T follicular helper cell (primary cell): Measurements from ENCODE around the gene ANKRD13A.
"Not testable (repeated sequence)": the region's sequence is repeated elsewhere in the genome, so short reads cannot be mapped to it uniquely, and the experiment has no call there.

Source experiments
- DNase-seq: peaks from one replicate; pipeline ENCODE4 v3.0.0-alpha.2; 2020; ENCODE audit warnings: low read depth

Gene ANKRD13A

DNA sequence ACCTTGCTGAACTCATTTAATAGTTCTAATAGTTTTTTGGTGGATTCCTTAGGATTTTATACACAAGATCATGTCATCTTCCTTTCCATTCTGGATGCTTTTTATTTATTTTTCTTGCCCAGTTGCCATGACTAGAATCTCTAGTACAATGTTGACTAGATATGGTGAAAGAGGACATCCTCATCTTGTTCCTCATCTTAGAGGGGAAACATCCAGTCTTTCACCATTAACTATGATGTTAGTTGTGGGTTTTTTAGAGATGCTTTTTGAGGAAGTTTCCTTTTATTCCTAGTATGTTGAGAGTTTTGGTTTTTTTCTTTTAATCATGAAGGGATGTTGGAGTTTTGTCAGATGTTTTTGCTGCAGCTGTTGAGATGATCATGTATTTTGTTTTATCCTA is 8.7 kb downstream of the ANKRD13A start:
- DNase-seq = no peak

DNA sequence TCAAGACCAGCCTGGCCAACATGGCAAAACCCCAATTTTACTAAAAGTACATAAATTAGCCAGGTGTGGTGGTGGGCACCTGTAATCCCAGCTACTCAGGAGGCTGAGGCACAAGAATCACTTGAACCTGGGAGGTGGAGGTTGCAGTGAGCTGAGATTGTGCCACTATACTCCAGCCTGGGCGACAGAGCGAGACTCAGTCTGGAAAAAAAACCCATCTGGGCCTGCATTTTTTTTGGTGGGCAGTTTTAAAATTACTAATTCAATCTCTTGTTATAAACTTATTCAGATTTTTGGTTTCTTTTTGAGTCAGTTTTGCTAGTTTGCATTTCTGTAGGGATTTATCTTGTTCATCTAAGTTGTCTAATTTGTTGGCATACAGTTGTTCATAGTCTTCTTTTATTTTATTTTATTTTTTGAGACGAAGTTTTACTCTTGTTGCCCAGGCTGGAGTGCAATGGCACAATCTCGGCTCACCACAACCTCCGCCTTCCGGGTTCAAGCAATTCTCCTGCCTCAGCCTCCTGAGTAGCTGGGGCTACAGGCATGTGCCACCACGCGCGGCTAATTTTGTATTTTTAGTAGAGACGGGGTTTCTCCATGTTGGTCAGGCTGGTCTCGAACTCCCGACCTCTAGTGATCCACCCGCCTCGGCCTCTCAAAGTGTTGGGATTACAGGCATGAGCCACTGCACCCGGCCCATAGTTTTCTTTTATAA is 9.6 kb downstream of the ANKRD13A start:
- DNase-seq = not testable (repeated sequence)

DNA sequence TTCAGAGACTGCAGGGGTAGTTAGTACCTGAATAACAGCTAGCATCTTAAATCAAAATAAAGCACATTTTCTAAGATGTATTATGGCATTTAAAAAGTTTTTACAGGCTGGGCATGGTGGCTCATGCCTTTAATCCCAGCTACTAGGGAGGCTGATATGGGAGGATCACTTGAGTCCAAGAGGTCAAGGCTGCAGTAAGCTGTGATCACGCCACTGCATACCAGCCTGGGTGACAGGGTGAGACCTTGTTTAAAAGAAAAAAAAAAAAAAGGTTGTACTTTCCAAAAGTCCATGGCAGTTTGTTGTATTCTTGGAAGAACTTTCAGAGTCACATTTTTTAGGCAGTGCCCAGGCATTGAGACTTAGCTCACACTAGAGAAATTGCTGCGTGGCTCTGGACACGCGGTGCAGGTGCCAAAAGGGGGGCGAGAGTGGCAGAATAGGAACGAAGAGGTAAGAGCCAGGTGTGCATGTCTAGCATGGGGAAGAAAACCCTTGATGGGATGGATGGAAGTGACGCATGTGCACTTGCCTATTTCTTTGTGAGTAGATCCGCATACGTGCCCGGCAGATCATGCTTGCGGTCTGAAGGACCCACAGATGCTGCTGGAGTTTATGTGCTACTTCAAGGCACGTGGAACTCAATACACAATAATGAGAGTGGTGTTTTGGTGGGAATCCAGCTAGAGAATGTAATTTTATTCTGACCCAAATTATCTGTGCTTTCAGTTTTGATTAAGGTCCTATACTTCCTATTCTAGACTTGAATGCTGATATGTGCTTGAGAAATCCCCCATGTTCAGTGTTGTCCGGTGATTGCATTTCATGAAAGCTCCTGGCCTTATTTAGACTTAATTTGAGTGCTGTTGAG is 11.9 kb downstream of the ANKRD13A start:
- DNase-seq = no peak

DNA sequence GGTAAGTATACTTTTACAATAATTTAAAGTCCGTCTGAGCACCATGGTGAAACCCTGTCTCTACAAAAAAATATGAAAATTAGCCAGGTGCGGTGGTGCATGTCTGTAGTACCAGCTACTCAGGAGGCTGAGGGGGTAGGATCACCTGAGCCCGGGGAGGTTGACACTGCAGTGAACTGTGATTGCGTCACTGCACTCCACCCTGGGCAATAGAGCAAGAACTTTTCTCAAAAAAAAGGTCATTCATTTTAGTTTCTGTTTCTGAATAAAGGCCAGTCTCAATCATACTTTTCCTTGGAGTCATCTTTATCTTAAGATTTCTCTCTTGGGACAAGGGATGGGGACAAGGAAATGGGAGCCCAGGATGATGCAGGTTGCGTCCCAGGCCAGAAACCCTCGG is 12.9 kb downstream of the ANKRD13A start:
- DNase-seq = no peak

DNA sequence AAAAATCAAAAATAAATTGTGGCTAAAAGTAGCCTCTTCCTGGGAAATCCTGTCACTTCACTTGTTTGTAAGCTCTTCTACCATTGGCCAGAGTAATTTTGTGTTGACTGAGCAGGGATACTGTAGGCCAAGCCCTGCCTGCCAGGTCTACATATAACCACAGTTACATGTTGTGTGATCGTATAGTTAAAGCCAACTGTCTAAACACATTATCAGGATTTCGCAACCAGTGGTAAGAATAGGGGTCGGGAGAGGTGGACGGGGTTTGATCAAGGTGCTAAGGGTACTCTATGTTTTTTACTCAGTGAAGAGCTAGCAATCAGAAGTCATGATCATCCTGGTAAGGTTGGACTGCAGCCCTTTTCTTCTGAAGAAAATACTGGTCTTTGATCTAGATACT is 13.4 kb downstream of the ANKRD13A start:
- DNase-seq = no peak

DNA sequence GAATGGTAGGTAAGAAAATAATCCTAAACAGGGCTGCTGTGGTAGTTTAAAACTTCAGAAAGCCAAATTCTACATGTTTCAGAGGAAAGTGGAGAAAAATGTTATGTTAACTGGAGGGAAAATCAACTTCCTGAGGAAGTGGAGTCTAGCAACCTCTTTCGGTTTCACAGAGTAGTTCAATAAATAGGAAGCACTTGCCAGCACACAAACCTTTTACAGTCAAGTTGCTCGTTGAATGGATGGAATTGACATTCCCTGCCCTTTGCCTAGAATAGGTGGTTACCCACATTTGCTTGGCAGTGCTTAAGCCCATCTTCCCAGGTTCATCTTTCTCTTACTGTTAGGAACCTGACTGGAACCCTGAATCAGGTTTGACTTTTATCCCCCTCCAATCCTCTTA is 15.9 kb downstream of the ANKRD13A start:
- no peak for DNase-seq

DNA sequence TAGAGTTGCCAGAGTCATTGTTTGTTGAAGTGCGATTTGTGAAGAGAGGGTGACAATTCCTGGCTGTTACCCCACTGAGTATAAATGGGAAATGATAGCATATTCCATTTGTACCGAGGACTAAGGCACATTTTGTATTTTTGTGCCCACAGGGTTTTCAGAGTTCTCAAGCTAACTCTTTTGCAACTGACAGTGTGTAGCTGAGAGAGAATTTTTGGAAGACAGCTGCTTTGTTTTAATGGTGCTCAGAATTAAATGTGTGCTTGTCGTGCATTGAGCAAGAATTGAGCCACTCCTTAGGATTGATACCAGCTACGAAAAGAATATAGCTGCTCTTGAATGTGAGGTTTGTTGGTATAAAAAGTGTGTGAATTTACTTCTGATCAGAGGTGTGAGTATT is 21.7 kb downstream of the ANKRD13A start:
- no peak for DNase-seq

DNA sequence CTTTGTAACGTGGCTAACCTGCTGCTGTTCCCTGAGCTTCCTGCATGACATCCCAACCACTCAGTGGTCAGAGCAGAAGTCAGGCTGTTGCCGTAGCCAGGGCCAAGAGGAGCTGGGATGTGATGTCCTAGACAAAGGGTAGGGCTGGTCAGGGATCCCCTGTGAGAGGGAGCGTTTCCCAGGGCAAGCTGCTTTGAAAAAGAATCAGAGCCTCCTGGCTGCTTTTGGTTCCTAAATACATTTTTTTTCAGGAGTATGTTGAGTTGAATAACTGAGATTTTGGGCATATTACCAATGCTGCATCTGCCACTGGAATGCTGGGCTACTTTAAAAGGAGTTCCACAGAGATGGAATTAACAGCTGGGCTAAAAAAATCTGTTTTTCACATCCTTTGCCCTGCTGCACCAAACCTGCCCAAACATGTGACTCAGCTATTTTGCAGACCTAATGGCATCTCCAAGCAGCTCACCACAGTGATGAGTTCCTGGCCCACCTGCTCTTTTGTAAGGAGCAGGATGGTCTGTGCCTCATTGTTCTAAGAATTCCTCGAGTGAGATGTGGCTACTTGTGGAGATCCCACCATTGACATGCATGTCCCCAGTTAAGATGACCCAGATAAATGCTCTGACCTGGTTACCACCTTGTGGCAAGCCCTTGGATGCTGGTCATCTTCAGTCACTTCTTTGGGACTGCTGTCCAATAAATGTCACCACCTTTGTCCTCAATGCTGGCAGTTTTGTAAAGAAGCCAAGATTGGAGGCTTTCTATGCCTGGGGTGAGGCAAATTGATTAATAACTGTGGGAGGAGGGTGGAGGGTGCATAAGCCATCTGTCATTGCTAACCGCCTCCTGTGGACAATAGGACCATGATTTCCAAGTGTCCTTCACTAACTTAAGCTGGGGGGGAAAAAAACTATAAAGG is 24.1 kb downstream of the ANKRD13A start:
- no peak for DNase-seq

DNA sequence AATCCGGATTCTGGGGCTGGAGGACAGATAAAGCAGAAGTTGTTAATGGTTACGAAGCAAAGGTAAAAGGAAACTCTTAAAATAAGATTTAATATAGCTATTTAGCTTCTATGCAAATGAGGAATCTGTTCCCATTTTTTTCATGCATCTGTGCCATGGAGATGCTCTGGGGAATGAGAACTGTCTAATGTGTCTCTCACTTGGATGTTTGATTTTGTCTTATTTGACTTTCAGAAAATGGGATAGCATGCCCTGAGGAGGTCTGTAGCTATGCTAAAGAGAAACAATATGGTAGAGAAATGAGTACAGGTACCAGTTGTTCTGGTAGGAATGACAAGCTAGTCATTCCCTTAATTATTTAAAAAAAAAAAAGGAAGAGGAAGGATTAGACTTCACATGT is 24.8 kb downstream of the ANKRD13A start:
- DNase-seq = no peak

DNA sequence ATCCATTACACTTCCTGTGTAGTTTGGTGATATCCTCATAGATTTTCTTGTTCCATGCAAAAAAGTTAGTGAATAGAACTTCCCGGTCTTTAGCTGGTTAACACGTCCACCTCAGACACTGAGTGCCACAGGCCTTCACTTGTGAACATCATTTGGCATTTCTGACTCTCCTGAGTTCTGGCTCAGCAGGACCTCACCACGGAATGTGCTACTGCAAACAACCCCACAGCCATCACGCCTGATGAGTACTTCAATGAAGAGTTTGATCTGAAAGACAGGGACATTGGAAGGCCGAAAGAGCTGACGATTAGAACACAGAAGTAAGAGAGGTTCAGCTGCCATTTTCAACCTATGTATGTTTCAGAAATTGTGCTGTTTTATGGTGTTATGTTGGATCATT is 29.1 kb downstream of the ANKRD13A start:
- DNase-seq = no peak

DNA sequence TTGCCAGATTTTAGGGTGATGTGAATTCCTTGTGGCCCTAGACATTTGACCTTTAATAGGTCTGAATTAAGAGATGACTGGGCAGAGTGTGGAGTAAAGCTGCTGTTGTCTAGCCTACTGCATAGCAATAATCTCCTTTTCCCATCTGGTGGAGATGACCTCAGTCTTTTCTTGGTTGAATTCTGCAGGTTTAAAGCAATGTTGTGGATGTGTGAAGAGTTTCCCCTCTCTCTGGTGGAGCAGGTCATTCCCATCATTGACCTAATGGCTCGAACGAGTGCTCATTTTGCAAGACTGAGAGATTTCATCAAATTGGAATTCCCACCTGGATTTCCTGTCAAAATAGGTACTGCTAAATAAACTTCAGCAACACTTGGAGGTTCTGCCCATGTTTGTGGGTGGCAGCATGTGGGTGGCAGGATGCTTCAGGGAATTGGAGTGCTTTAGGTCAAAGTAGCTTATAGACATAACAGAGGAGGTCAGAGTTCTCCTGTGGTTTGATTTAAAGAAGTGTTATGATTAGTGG is 30.1 kb downstream of the ANKRD13A start:
- no peak for DNase-seq

DNA sequence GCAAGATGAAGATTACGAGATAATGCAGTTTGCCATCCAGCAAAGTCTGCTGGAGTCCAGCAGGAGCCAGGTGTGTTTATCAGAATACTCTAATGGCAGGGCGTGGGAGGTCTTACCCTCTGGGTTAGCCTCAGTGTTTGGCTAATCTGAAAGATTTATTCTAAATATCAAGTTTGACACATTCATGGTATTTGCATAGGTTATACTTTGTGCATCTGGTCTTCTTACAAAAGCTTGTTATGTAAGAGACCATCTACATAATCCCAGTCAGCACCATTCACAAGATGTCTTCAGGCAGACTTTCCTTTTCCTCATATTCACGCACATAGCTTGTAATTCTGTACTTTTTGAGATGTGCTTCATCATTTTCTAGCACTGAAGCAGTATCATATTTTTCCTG is 34.7 kb downstream of the ANKRD13A start:
- DNase-seq = no peak

DNA sequence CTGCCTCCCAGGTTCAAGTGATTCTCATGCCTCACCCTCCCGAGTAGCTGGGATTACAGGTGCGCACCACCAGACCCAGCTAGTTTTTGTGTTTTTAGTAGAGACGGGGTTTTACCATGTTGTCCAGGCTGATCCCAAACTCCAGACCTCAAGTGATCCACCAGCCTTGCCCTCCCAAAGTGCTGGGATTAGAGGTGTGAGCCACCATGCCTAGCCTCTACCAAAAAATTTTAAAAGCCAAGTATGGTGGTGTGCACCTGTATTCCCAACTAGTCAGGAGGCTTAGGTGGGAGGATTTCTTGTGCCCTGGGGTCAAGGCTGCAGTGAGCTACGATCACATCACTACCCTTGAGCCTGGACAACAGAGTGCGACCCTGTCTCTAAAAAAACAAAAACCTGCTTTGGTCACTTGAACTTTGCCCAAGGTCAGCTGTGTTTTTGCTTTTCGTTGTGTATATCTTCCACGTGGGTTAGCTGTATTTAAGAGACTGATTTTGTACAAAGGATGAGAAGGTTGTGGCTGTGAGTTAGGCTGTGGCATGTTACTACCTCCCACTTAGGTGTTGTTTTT is 36.4 kb downstream of the ANKRD13A start:
- DNase-seq = no peak

DNA sequence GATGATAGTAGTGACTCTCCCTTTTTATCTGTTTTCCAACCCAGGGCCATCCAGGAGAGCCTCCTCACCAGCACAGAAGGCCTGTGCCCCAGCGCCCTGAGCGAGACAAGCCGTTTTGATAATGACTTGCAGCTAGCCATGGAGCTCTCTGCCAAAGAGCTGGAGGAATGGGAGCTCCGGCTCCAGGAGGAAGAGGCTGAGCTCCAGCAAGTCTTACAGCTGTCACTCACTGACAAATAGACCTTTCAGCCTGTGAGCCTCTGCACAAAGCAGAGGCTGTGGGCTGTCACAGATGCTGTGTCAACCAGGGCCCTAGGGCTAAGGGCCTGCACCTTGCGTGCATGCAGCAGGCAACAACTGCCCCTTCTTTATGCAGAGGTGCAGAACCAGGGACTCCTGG is 38.1 kb downstream of the ANKRD13A start:
- no peak for DNase-seq

DNA sequence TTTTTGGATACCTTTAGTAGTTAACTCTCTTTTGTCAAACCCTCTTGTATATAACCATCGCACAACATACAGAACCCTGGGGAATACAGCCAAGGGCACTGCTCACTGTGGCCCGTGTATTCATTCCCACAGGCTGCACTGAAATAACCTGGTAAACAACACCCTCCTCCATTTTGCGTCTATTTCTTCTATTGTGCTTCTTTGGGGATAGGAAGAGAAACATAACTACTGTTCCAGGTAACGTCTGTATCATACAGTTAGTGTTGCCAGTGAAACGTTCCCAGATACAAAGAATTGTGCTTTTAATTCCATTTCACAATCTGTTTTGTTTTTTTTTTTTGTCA is 39.5 kb downstream of the ANKRD13A start:
- no peak for DNase-seq

DNA sequence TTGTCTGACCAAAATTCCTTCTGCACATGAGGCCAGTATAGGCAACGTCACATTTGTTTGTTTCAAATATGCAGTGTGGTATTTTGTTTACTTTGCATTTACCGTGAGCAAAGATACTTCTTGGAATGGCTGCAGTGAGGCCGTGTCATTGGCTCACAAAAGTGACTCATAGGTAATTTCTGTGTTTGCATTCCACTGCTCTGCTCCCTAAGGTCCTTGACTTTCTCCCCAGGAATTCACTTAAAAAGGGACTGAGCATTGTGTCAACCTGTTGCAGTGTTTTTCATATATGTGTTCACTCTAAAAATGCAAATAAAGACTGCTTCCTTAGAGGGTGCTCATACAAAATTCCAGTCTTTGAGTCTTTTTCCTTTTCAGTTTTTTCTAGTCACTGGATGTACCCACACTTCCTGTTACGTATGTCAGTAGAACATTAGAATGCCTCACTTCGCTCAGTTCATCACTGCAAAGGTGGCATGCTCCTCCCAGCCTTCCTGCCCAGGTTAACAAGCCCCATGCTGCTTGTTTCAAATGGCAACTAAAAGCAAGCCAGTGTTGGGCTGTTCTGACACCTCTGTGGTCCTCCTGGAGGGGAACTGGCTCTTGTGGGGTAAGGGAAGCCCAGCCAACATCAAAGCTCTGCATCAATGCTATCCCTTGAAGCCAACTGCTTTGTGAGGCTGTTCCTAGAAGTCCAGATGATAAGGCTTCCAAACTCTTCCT is 40.0 kb downstream of the ANKRD13A start:
- no peak for DNase-seq

DNA sequence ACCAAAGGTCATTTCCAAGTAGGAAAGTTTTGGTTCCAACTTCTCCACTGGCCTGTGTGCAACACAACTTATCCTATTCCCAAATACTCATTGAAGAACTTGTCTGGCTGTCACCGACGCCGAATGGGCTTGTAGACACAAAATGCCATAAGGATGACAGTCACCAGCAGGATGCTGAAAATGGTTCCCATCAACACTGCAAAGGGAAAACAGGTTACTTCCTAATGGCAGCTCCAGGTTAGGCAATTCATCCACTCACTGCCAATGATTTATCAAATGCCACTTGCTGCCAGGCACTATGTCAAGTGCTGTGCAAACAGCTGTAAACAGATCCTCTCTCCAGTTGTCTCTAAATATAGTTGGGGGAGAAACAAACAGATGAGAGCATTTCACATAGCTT is 43.0 kb downstream of the ANKRD13A start:
- no peak for DNase-seq

DNA sequence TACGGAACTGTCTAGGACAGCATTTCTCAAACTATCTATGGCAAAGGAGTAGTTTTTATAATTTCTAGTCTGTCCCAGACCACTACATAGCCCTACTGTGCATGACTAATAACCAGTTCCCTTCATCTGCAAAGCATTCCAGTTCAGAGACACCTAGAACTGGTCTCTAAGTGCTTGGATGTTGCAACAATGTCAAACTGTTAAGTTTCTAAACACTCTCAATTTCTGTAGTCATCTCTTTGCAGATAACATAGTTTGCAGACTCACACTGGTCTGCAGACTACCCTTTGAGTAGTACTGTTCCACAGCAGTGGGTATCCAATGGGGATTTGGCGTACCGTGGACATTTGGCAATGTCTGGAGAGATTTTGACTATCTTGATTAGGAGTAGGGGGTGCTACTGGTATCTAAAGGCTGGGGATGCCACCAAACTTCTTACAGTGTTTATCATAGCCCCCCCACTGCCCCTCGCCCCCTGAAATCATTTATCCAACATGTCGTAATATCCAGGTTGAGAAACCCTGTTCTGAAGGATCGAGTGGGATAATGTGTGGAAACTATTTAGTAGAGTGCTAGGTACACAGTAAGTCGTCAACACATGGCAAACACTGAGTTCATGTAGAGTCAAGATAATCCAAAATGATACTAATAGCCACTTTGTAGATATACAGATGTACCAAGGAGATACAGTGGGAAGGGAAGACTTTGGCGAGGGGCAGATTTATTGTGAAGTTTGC is 47.4 kb downstream of the ANKRD13A start:
- no peak for DNase-seq

DNA sequence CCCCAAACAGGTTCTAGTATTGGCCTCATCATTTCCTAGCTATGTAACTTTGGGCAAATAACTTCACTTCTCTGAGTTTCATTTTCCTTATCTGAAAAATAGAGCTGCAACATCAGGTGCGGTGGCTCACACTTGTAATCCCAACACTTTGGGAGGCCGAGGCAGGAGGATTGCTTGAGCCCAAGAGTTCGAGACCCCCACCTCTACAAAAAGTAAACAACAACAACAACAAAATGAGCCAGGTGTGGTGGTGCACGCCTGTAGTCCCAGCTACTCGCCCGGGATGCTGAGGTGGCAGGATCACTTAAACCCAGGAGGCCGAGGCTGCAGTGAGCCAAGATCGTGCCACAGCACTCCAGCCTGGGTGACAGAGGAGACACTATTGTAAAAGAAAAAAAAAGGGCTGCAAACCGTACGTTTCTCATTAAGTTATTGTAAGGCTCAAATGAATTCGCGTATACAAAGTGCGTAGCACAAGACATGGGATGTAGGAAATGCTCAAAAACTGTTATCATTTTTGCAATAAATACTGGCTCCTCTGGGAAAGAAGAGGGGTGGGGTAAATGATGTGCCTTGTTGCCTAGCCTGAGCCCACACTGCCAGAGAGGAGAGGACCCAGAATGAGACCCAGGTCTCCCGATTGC is 48.2 kb downstream of the ANKRD13A start:
- DNase-seq = no peak
